B cell (primary cell): Measurements from ENCODE around the gene CEACAM1. TPM values are rescaled to one million over a fixed set of nuclear protein-coding genes. Genes with fewer than 3 reads are reported as not detected.

Experiments used
- ATAC-seq: fragments of 200-7000 bp; cut with Tn5 transposase; one replicate; pipeline ENCODE4 v1.10.0; 2021; ENCODE audit warnings: low read depth, mild to moderate bottlenecking, moderate number of reproducible peaks, moderate library complexity
- CTCF ChIA-PET: fragments of 350-600 bp; sonication (Branson Sonifier 250); formaldehyde crosslinking; loops from one replicate; lab custom pipeline; 2021; ENCODE audit warnings: antibody characterized with exemption, inconsistent platforms; lab: Charles Lee
- POLR2A ChIA-PET: fragments of 350-600 bp; sonication (Branson Sonifier 250); formaldehyde crosslinking; loops from one replicate; lab custom pipeline; 2021; ENCODE audit warnings: antibody characterized with exemption; lab: Charles Lee
- DNase-seq: peaks from one replicate; pipeline ENCODE4 v3.0.0; 2013
- H2AFZ ChIP-seq: 2 replicates; pipeline ENCODE4 v1.6.1; 2012; ENCODE audit warnings: mild to moderate bottlenecking, low read depth, low read length; ENCODE audit not compliant: insufficient read depth, poor library complexity, severe bottlenecking
- H3K27ac ChIP-seq, 2 donors: 1 replicate in 1 of 2; 2 replicates in 1 of 2; pipeline ENCODE4 v1.5.1; 2012 to 2013; ENCODE audit warnings: low read length in 2 of 2, mild to moderate bottlenecking in 2 of 2, moderate library complexity in 1 of 2
- H3K27me3 ChIP-seq, 4 experiments: fragments of 200-600 bp in 1 of 4; sonication (generic) in 1 of 4; replicated peaks in 1 of 4; 1 replicate in 2 of 4; 2 replicates in 2 of 4; pipeline versions ENCODE4 v1.6.1 to v1.7.0; 2013 to 2016; ENCODE audit warnings: low read length in 3 of 4, mild to moderate bottlenecking in 2 of 4, mixed read lengths in 1 of 4, moderate library complexity in 1 of 4; ENCODE audit not compliant: insufficient read depth in 4 of 4, control insufficient read depth in 3 of 4; ENCODE audit errors: control extremely low read depth in 1 of 4
- H3K36me3 ChIP-seq, 2 experiments: replicated peaks in 1 of 2; 1 replicate in 1 of 2; 2 replicates in 1 of 2; pipeline versions ENCODE4 v1.6.1 to v1.7.1; 2013; ENCODE audit warnings: low read length in 1 of 2; ENCODE audit not compliant: insufficient read depth in 2 of 2, control insufficient read depth in 1 of 2; ENCODE audit errors: control extremely low read depth in 1 of 2, extremely low read depth in 1 of 2
- H3K4me1 ChIP-seq, 2 donors: fragments of 200-600 bp in 1 of 2; sonication (generic) in 1 of 2; 1 replicate in 1 of 2; 2 replicates in 1 of 2; pipeline versions ENCODE4 v1.5.1 to v1.6.1; 2013 to 2017; ENCODE audit warnings: low read length in 2 of 2; ENCODE audit not compliant: control insufficient read depth in 2 of 2, insufficient read depth in 2 of 2
- H3K4me2 ChIP-seq: replicated peaks from 2 replicates; pipeline ENCODE3; 2012; ENCODE audit warnings: mild to moderate bottlenecking, low read depth, low read length; ENCODE audit not compliant: poor library complexity, severe bottlenecking
- H3K4me3 ChIP-seq, 5 experiments: fragments of 200-600 bp in 1 of 5; sonication (generic) in 1 of 5; 1 replicate in 3 of 5; 2 replicates in 2 of 5; pipeline versions ENCODE4 v1.5.1 to v1.7.0; 2011 to 2016; ENCODE audit warnings: low read length in 4 of 5, mild to moderate bottlenecking in 4 of 5, low read depth in 2 of 5, control low read depth in 1 of 5, moderate library complexity in 1 of 5; ENCODE audit not compliant: insufficient read depth in 1 of 5; ENCODE audit errors: control extremely low read depth in 1 of 5, extremely low read depth in 1 of 5
- H3K79me2 ChIP-seq: fragments of 200-600 bp; sonication (generic); one replicate; pipeline ENCODE4 v1.6.0; 2016; ENCODE audit warnings: low read length; ENCODE audit not compliant: control insufficient read depth, insufficient read depth
- H3K9ac ChIP-seq: fragments of 200-600 bp; sonication (generic); 2 replicates; pipeline ENCODE4 v1.6.1; 2017; ENCODE audit warnings: mild to moderate bottlenecking, low read length, moderate library complexity
- H3K9me3 ChIP-seq, 3 donors: one replicate each; pipeline versions ENCODE4 v1.6.1 to v1.7.1; 2013; ENCODE audit warnings: low read length in 2 of 3; ENCODE audit not compliant: control insufficient read depth in 2 of 3, insufficient read depth in 1 of 3; ENCODE audit errors: control extremely low read depth in 1 of 3
- H4K20me1 ChIP-seq: 2 replicates; pipeline ENCODE4 v1.6.0; 2012; ENCODE audit warnings: mild to moderate bottlenecking, low read length; ENCODE audit not compliant: insufficient read depth, control insufficient read depth, poor library complexity, severe bottlenecking
- H3K27ac Mint-ChIP-seq: one replicate; pipeline ENCODE4 v1.8.0; 2021; ENCODE audit warnings: mixed read lengths
- H3K27me3 Mint-ChIP-seq: one replicate; pipeline ENCODE4 v1.8.0; 2021; ENCODE audit warnings: mixed read lengths
- H3K4me1 Mint-ChIP-seq: one replicate; pipeline ENCODE4 v1.8.0; 2021; ENCODE audit warnings: mixed read lengths
- H3K4me3 Mint-ChIP-seq: one replicate; pipeline ENCODE4 v1.8.0; 2021; ENCODE audit warnings: mixed read lengths
- H3K9me3 Mint-ChIP-seq: one replicate; pipeline ENCODE4 v1.8.0; 2022; ENCODE audit warnings: mixed read lengths; ENCODE audit not compliant: insufficient read depth
- CTCF ChIP-seq: fragments of 200-600 bp; IDR thresholded peaks from one replicate; pipeline ENCODE4 v1.8.0; 2022; ENCODE audit warnings: antibody characterized with exemption, mild to moderate bottlenecking
- EZH2 ChIP-seq: IDR thresholded peaks from 2 replicates; pipeline ENCODE4 v1.6.1; 2012; ENCODE audit warnings: borderline replicate concordance, low read depth, mild to moderate bottlenecking, moderate library complexity, low read length; ENCODE audit not compliant: insufficient read depth, poor library complexity, severe bottlenecking
- WGBS: methylation state at CpG from one replicate; pipeline ENCODE4 v1.1.5; 2013; ENCODE audit warnings: missing lambda C conversion rate; ENCODE audit not compliant: insufficient coverage; 5-methylcytosine and 5-hydroxymethylcytosine counted together
- intact Hi-C: fragments of 100-400 bp; cut with micrococcal nuclease; formaldehyde crosslinking; loops from one replicate; pipeline ENCODE4 v1.10.0; 2022
- polyA plus RNA-seq: library from polyadenylated mRNA; depleted of rRNA; stranded (reverse); fragments of >200 nt; gene quantifications from 2 replicates; pipeline ENCODE4 v1.2.3, GENCODE V29; 2012
- total RNA-seq, 2 donors: library from RNA; stranded (reverse); fragments of 120-200 nt in 1 of 2; gene quantifications; 1 replicate in 1 of 2; 2 replicates in 1 of 2; pipeline versions ENCODE4 v1.2.3 to v1.2.4, GENCODE V29; 2013 to 2022

CEACAM1 gene
- total and polyA plus RNA-seq, 2 donors (not counting 1 experiment from before 2014, with no cell fraction given): 8.8 to 14.6 TPM

- Histone ChIP-seq H3K4me2 (no peak overlapping the region), H2AFZ (no peak overlapping the region), H3K4me1 (peaks cover 3% of the 10 kb centered on the region in 2 donors), H3K4me3 (no peak overlapping the region), H4K20me1 (no peaks in the 10 kb centered on the region), H3K9me3 (no peaks in the 10 kb centered on the region), H3K9ac (no peak overlapping the region), H3K79me2 (no peaks in the 10 kb centered on the region), H3K27me3 (no peaks in the 10 kb centered on the region), H3K27ac (no peak overlapping the region), H3K36me3 (no peaks in the 10 kb centered on the region)
- Mint-ChIP-seq H3K4me1 (peaks cover 3% of the 10 kb centered on the region), H3K9me3 (no peaks in the 10 kb centered on the region), H3K27ac (no peak overlapping the region), H3K4me3 (no peak overlapping the region), H3K27me3 (no peaks in the 10 kb centered on the region)
- ChIA-PET POLR2A (interaction anchor here (0.7 kb wide), 2 partner anchors 23 to 52 kb away, joined by 3 to 9 read pairs; no protein-coding TSS in a partner anchor), CTCF (interaction anchor here (1.2 to 2.5 kb wide), 6 partner anchors 9 to 122 kb away, joined by 3 to 7 read pairs (median 4); no protein-coding TSS in a partner anchor)
- TF ChIP-seq CTCF (no peak), EZH2 (no peak)
- no peak for DNase-seq
- 88% methylated on average over 4 of the region's 4 CpGs for WGBS
- no peak for ATAC-seq
- intact Hi-C loops: no loop called here
These were observed 53.5 kb downstream of the CEACAM1 start for GRCh38 chr19:42474743-42475142.

DNA sequence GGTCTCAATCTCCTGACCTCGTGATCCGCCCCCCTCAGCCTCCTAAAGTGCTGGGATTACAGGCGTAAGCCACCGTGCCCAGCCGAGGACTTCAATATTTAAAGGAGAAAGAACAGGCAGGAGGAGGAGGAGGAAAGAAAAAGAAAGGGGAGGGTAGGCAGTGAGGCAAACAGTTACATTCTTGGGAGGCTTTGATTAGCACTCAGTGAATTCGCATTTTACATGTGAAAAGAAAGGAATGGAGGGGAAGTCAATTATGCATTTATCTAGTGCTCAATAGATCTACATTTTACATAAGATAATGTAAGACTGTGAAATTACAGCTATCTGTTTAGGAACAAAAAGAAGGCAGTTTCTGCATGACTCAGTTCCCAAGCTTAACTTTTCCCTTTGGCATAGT is 54.6 kb downstream of the CEACAM1 start:
- DNase-seq (no peak), ATAC-seq (no peak)
- POLR2A ChIA-PET: no interaction called here
- Mint-ChIP-seq H3K27ac (no peak overlapping the region), H3K9me3 (no peaks in the 10 kb centered on the region), H3K4me3 (no peak overlapping the region), H3K27me3 (no peaks in the 10 kb centered on the region), H3K4me1 (peaks cover 6% of the 10 kb centered on the region)
- Histone ChIP-seq H3K36me3 (no peaks in the 10 kb centered on the region), H4K20me1 (no peaks in the 10 kb centered on the region), H3K79me2 (no peaks in the 10 kb centered on the region), H3K4me2 (no peak overlapping the region), H3K4me3 (no peak overlapping the region), H3K9me3 (no peaks in the 10 kb centered on the region), H2AFZ (no peak overlapping the region), H3K27me3 (no peaks in the 10 kb centered on the region), H3K9ac (no peak overlapping the region), H3K4me1 (peaks cover 6 to 10% of the 10 kb centered on the region in 2 donors), H3K27ac (no peak overlapping the region)
- 93% methylated on average over 5 of the region's 6 CpGs for WGBS
- intact Hi-C loops: no loop called here
- CTCF ChIA-PET: interaction anchor here (0.8 to 2.5 kb wide), 6 partner anchors 8 to 123 kb away, joined by 3 to 7 read pairs (median 3); no protein-coding TSS in a partner anchor
- no peak for TF ChIP-seq EZH2
- no peak for TF ChIP-seq CTCF
